PFSK-1 (cell line): ENCODE results near the gene BTBD16.

Experiments used
- POLR2AphosphoS5 ChIP-seq: IDR thresholded peaks from 2 replicates; pipeline ENCODE4 v1.6.1; 2012; ENCODE audit warnings: low read depth, mild to moderate bottlenecking, control low read depth, low read length, moderate library complexity
- TAF1 ChIP-seq: IDR thresholded peaks from 2 replicates; pipeline ENCODE4 v1.6.1; 2012; ENCODE audit warnings: low read length, control low read depth, borderline replicate concordance; ENCODE audit not compliant: insufficient read depth
- TF ChIP-seq, protein P1 (sequence below), 2 experiments: IDR thresholded peaks; 2 replicates each; pipeline versions ENCODE4 v1.6.1 to v1.8.0; 2011 to 2012; ENCODE audit warnings: low read depth in 2 of 2, low read length in 2 of 2, control low read depth in 1 of 2, inconsistent platforms in 1 of 2, mild to moderate bottlenecking in 1 of 2, moderate library complexity in 1 of 2; ENCODE audit not compliant: insufficient read depth in 1 of 2

GRCh38 chr10:122380703-122381102 lies 109.6 kb downstream of the BTBD16 start:
- TF ChIP-seq TAF1 (no peak), POLR2AphosphoS5 (no peak)
- TF ChIP-seq, protein P1, sequence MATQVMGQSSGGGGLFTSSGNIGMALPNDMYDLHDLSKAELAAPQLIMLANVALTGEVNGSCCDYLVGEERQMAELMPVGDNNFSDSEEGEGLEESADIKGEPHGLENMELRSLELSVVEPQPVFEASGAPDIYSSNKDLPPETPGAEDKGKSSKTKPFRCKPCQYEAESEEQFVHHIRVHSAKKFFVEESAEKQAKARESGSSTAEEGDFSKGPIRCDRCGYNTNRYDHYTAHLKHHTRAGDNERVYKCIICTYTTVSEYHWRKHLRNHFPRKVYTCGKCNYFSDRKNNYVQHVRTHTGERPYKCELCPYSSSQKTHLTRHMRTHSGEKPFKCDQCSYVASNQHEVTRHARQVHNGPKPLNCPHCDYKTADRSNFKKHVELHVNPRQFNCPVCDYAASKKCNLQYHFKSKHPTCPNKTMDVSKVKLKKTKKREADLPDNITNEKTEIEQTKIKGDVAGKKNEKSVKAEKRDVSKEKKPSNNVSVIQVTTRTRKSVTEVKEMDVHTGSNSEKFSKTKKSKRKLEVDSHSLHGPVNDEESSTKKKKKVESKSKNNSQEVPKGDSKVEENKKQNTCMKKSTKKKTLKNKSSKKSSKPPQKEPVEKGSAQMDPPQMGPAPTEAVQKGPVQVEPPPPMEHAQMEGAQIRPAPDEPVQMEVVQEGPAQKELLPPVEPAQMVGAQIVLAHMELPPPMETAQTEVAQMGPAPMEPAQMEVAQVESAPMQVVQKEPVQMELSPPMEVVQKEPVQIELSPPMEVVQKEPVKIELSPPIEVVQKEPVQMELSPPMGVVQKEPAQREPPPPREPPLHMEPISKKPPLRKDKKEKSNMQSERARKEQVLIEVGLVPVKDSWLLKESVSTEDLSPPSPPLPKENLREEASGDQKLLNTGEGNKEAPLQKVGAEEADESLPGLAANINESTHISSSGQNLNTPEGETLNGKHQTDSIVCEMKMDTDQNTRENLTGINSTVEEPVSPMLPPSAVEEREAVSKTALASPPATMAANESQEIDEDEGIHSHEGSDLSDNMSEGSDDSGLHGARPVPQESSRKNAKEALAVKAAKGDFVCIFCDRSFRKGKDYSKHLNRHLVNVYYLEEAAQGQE (IDR thresholded peaks at IDR 0.05; ENCODE audit: insufficient read depth in 1 of 2, low read depth in 2 of 2, low read length in 2 of 2) = no peak
